GM12891 (cell line): ENCODE measurements around the gene ARHGEF40.

ENCODE experiments used
- PAX5 ChIP-seq: IDR thresholded peaks from 2 replicates; pipeline ENCODE4 v1.6.1; 2011; ENCODE audit warnings: low read length, moderate library complexity, mild to moderate bottlenecking; ENCODE audit not compliant: insufficient read depth, severe bottlenecking
- POLR2A ChIP-seq: IDR thresholded peaks from 2 replicates; pipeline ENCODE4 v1.6.1; 2011; ENCODE audit warnings: low read depth, low read length, control low read depth
- POLR2AphosphoS5 ChIP-seq: IDR thresholded peaks from 2 replicates; pipeline ENCODE4 v1.6.1; 2011; ENCODE audit warnings: low read depth, low read length, control low read depth
- TAF1 ChIP-seq: IDR thresholded peaks from 2 replicates; pipeline ENCODE4 v1.6.1; 2011; ENCODE audit warnings: low read depth, low read length, control low read depth

DNA sequence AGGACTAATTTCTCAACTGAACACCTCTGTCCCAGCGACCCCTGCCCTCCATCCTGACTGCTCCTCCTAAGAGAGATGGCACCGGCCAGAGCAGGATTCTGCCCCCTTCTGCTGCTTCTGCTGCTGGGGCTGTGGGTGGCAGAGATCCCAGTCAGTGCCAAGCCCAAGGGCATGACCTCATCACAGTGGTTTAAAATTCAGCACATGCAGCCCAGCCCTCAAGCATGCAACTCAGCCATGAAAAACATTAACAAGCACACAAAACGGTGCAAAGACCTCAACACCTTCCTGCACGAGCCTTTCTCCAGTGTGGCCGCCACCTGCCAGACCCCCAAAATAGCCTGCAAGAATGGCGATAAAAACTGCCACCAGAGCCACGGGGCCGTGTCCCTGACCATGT, 27.2 kb upstream of the ARHGEF40 start:
- TF ChIP-seq TAF1 (no peak), PAX5 (no peak), POLR2A (no peak), POLR2AphosphoS5 (no peak)
